T-helper 1 cell treated with Interleukin-12 subunit alpha and Interleukin-12 subunit beta and Interleukin-4 antibody, amounts not matched to agents 30 μg/mL and 1 μg/mL, for 36 hours (primary cell): Measurements from ENCODE around the gene TRDN.

ENCODE experiments used
- H3K27ac Mint-ChIP-seq: one replicate; pipeline ENCODE4 v1.8.0; 2021; ENCODE audit warnings: mild to moderate bottlenecking, mixed read lengths
- H3K27me3 Mint-ChIP-seq: one replicate; pipeline ENCODE4 v1.8.0; 2021; ENCODE audit warnings: low read depth, mixed read lengths
- H3K36me3 Mint-ChIP-seq: one replicate; pipeline ENCODE4 v1.8.0; 2021; ENCODE audit warnings: low read depth, mixed read lengths
- H3K4me1 Mint-ChIP-seq: one replicate; pipeline ENCODE4 v1.8.0; 2021; ENCODE audit warnings: low read depth, mixed read lengths
- H3K4me3 Mint-ChIP-seq: one replicate; pipeline ENCODE4 v1.8.0; 2021; ENCODE audit warnings: mild to moderate bottlenecking, moderate library complexity, mixed read lengths
- H3K9me3 Mint-ChIP-seq: one replicate; pipeline ENCODE4 v1.8.0; 2021; ENCODE audit warnings: mixed read lengths

The TRDN gene

GRCh38 chr6:123636782-123637181 is at the start of gene TRDN:
Gene TRDN, minus strand, starts transcription at chr6:123636950. Its CDS starts 175 bp downstream, at chr6:123636775.
- Mint-ChIP-seq H3K4me3 (no peak within 1 kb of the TSS), H3K36me3 (no peaks in the 10 kb centered on the region), H3K27ac (no peak within 1 kb of the TSS), H3K4me1 (no peaks in the 10 kb centered on the region), H3K9me3 (no peaks in the 10 kb centered on the region), H3K27me3 (no peaks in the 10 kb centered on the region)

- H3K27me3 Mint-ChIP-seq: no peaks in the 10 kb centered on the region
- H3K9me3 Mint-ChIP-seq: no peaks in the 10 kb centered on the region
- H3K4me3 Mint-ChIP-seq: no peak overlapping the region
- H3K27ac Mint-ChIP-seq: no peak overlapping the region
- no peaks in the 10 kb centered on the region for H3K4me1 Mint-ChIP-seq
- no peaks in the 10 kb centered on the region for H3K36me3 Mint-ChIP-seq
Measured at GRCh38 chr6:123681957-123682462, 45.3 kb upstream of the TRDN start.

DNA sequence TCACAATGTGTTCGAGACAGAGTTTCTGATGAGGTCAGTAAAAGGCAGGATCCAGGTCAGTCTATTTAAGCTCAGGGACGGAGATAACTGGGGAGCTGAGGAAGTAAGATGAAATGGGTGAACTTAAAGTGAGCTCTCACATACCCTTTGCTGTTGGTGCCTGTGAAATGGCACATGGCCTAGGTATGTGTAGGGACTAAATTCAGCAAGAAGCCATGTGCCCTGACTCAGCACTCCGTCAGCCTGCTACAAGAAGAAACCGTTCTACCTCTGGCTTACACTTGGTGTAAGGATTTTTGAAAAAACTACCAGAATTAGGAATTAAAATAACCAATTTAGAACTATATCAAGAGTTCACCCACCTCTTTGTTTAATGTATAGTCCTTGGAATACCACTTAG is 41.1 kb upstream of the TRDN start:
- H3K27me3 Mint-ChIP-seq: no peaks in the 10 kb centered on the region
- peaks cover 6% of the 10 kb centered on the region for H3K9me3 Mint-ChIP-seq
- no peaks in the 10 kb centered on the region for H3K36me3 Mint-ChIP-seq
- H3K4me3 Mint-ChIP-seq: no peak overlapping the region
- no peak overlapping the region for H3K27ac Mint-ChIP-seq
- H3K4me1 Mint-ChIP-seq: no peaks in the 10 kb centered on the region

DNA sequence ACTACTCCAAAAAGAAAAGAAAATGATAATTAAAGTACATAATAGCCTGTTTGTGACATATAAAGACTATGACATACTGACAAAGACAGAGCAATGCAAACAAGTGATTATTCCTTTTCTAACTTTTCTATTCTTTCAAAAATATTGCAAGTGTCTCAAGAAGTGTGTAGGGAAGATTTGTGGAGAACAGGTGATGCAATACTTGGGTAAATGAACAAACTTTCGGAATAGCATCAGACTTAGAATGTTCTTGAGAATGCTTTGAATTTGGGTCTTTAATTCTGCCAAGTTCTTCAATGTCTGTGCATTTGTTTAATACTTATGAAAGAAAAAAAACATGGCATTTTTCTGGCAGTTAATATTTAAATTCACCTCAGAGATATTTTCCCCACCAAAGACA is 40.0 kb upstream of the TRDN start:
- Mint-ChIP-seq H3K4me1 (no peaks in the 10 kb centered on the region), H3K27ac (no peak overlapping the region), H3K27me3 (no peaks in the 10 kb centered on the region), H3K4me3 (no peak overlapping the region), H3K9me3 (peaks cover 6% of the 10 kb centered on the region), H3K36me3 (no peaks in the 10 kb centered on the region)

GRCh38 chr6:123668965-123669591 is 32.3 kb upstream of the TRDN start:
- Mint-ChIP-seq H3K27ac (no peak overlapping the region), H3K27me3 (no peaks in the 10 kb centered on the region), H3K9me3 (no peaks in the 10 kb centered on the region), H3K36me3 (no peaks in the 10 kb centered on the region), H3K4me1 (no peaks in the 10 kb centered on the region), H3K4me3 (no peak overlapping the region)

- H3K27me3 Mint-ChIP-seq: no peaks in the 10 kb centered on the region
- no peak overlapping the region for H3K4me3 Mint-ChIP-seq
- H3K27ac Mint-ChIP-seq: no peak overlapping the region
- H3K9me3 Mint-ChIP-seq: no peaks in the 10 kb centered on the region
- H3K36me3 Mint-ChIP-seq: no peaks in the 10 kb centered on the region
- no peaks in the 10 kb centered on the region for H3K4me1 Mint-ChIP-seq
Measured at GRCh38 chr6:123668063-123668462, 31.3 kb upstream of the TRDN start.

DNA sequence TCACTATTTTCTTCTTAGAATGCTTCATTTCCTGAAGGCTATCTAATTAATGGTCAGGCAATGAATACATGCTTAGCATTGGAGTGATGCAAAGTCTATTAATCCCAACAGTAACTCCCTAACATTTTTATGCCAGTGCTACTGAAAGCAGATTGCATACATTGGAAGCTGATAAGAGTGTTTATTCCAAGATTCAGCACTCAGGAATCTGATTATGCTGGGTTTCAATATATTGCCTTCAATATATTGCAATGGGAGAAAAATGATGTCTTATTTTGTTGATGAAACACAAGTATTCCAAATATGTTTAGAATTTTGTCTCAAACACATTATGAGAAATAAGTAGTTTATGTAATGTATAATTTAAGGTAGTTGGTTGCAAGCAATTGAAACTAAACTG is 26.7 kb upstream of the TRDN start:
- no peaks in the 10 kb centered on the region for H3K36me3 Mint-ChIP-seq
- H3K4me3 Mint-ChIP-seq: no peak overlapping the region
- H3K27ac Mint-ChIP-seq: no peak overlapping the region
- no peaks in the 10 kb centered on the region for H3K27me3 Mint-ChIP-seq
- H3K4me1 Mint-ChIP-seq: no peaks in the 10 kb centered on the region
- no peaks in the 10 kb centered on the region for H3K9me3 Mint-ChIP-seq

DNA sequence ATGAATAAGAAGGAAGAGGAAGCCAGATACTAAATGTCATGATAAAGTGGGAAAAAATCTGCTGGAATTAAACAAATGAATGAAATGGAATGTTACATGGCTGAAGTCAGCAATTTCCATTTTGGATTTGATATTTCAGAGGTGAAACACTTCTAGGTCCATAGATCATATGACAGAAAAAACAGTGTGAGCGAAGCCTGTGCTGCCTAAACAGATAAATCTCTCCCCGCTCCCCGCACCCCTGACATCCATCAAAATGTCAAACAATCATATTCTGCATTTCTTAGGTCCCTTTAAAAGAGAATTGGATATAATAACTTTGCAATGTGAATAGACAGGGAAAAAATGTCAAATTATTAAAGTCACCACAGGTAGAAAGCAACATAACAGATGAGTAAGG is 26.0 kb upstream of the TRDN start:
- Mint-ChIP-seq H3K4me3 (no peak overlapping the region), H3K27me3 (no peaks in the 10 kb centered on the region), H3K27ac (no peak overlapping the region), H3K36me3 (no peaks in the 10 kb centered on the region), H3K9me3 (no peaks in the 10 kb centered on the region), H3K4me1 (no peaks in the 10 kb centered on the region)

DNA sequence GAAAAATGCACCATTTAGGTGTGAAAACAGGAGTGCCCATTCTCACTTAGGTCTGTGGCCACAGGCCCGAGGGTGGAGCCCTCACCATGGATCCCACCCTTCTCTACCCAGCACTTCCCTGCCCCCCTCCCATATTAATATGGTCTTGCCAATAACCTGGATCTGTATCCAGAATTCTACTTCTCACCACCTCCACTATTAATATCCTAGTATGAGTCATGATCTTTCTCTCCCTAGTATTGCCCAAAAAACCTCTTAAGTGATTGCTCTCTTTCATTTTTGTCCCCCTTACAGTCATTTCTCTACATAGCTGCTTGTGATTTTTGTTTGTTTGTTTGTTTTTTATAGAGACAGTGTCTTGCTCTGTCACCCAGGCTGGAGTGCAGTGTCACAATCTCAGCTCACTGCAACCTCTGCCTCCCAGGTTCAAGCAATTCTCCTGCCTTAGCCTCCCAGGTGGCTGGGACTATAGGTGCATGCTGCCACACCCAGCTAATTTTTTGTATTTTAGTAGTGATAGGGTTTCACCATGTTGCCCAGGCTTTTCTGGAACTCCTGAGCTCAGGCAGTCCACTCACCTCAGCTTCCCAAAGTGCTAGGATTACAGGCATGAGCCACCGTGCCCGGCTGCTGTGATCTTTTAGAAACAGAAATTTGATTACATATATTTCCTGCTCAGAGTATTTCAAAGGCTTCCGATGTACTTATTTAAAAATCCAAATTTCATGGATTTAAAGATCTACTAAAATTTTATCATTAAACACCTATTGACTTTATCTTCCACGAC is 24.5 kb upstream of the TRDN start:
- Mint-ChIP-seq H3K36me3 (no peaks in the 10 kb centered on the region), H3K4me1 (no peaks in the 10 kb centered on the region), H3K27me3 (no peaks in the 10 kb centered on the region), H3K27ac (no peak overlapping the region), H3K4me3 (no peak overlapping the region), H3K9me3 (no peaks in the 10 kb centered on the region)

GRCh38 chr6:123659960-123660748 is 23.4 kb upstream of the TRDN start:
- no peak overlapping the region for H3K27ac Mint-ChIP-seq
- H3K9me3 Mint-ChIP-seq: no peaks in the 10 kb centered on the region
- no peaks in the 10 kb centered on the region for H3K27me3 Mint-ChIP-seq
- no peaks in the 10 kb centered on the region for H3K4me1 Mint-ChIP-seq
- no peak overlapping the region for H3K4me3 Mint-ChIP-seq
- H3K36me3 Mint-ChIP-seq: no peaks in the 10 kb centered on the region

GRCh38 chr6:123658848-123659247 is 22.1 kb upstream of the TRDN start:
- Mint-ChIP-seq H3K27ac (no peak overlapping the region), H3K36me3 (no peaks in the 10 kb centered on the region), H3K9me3 (no peaks in the 10 kb centered on the region), H3K27me3 (no peaks in the 10 kb centered on the region), H3K4me1 (no peaks in the 10 kb centered on the region), H3K4me3 (no peak overlapping the region)

- Mint-ChIP-seq H3K27ac (peak overlapping the region; percentile 46), H3K4me1 (no peaks in the 10 kb centered on the region), H3K27me3 (no peaks in the 10 kb centered on the region), H3K9me3 (no peaks in the 10 kb centered on the region), H3K36me3 (no peaks in the 10 kb centered on the region), H3K4me3 (peak overlapping the region; percentile 47)
Measured at GRCh38 chr6:123655521-123656306, 19.0 kb upstream of the TRDN start.

GRCh38 chr6:123648723-123649122 is 12.0 kb upstream of the TRDN start:
- Mint-ChIP-seq H3K4me3 (no peak overlapping the region), H3K9me3 (no peaks in the 10 kb centered on the region), H3K4me1 (no peaks in the 10 kb centered on the region)

GRCh38 chr6:123648020-123648580 is 11.3 kb upstream of the TRDN start:
- Mint-ChIP-seq H3K36me3 (no peaks in the 10 kb centered on the region), H3K4me1 (no peaks in the 10 kb centered on the region), H3K27ac (no peak overlapping the region), H3K27me3 (no peaks in the 10 kb centered on the region), H3K9me3 (no peaks in the 10 kb centered on the region), H3K4me3 (no peak overlapping the region)

More at GRCh38 chr6:123648723-123649122, 12.0 kb upstream of the TRDN start:
- no peak overlapping the region for H3K27ac Mint-ChIP-seq
- no peaks in the 10 kb centered on the region for H3K36me3 Mint-ChIP-seq
- H3K27me3 Mint-ChIP-seq: no peaks in the 10 kb centered on the region
